HG03060 (cell line): ENCODE measurements around the gene HOXA5.

Source experiments
- ATAC-seq: cut with Tn5 transposase; IDR thresholded peaks from one replicate; pipeline ENCODE4 v1.9.1; 2021; ENCODE audit warnings: low read depth, moderate number of reproducible peaks; ENCODE audit not compliant: unreplicated experiment

HOXA5 gene

GRCh38 chr7:27099453-27100370 is 43.8 kb downstream of the HOXA5 start:
- ATAC-seq = no peak

- no peak for ATAC-seq
Observed at GRCh38 chr7:27098578-27099451, 44.7 kb downstream of the HOXA5 start.

DNA sequence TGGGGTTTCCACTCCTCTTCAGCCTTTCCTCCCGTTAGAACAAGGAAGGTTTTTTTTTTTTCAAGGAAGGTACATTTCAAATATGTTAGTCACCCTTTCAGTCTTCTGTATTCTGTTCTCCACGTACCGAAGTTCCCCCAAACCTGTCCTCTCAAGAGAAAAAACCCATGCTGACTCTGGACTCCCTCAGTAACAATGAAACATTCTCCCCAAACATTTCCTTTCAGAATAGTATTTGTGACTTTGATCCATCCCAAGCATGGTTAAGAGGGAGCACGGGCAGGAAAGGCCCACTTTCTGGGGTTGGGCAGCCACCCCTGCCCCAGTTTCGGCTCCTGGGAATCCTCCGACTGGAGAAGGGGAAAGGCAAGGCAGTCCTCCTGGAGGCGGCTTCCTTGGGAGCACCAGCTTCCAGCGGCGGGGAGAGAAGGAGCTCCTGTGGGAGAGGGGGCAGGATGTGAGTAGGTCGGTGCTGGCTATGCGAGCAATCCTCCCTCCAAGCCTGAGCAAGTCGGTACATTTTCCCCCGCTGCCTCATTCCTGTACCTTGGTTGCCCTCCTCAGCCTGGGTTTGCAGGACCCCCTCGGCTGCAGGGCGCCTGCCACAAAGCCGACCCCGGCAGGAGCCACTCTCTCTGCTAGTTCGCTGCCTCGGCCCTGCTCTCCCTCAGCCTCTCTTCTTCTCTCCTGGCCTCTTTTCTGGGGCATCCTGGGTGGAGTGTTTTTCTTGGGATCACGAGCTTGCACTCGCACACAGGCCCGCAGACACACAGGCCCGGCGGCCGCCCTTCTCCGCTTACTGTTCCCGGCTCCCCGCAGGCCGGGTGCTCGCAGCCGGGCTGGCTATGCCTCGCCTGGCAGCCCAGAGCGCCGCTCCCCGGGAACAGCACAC is 45.5 kb downstream of the HOXA5 start:
- ATAC-seq = no peak

- ATAC-seq = no peak
Observed at GRCh38 chr7:27096768-27097514, 46.5 kb downstream of the HOXA5 start.

DNA sequence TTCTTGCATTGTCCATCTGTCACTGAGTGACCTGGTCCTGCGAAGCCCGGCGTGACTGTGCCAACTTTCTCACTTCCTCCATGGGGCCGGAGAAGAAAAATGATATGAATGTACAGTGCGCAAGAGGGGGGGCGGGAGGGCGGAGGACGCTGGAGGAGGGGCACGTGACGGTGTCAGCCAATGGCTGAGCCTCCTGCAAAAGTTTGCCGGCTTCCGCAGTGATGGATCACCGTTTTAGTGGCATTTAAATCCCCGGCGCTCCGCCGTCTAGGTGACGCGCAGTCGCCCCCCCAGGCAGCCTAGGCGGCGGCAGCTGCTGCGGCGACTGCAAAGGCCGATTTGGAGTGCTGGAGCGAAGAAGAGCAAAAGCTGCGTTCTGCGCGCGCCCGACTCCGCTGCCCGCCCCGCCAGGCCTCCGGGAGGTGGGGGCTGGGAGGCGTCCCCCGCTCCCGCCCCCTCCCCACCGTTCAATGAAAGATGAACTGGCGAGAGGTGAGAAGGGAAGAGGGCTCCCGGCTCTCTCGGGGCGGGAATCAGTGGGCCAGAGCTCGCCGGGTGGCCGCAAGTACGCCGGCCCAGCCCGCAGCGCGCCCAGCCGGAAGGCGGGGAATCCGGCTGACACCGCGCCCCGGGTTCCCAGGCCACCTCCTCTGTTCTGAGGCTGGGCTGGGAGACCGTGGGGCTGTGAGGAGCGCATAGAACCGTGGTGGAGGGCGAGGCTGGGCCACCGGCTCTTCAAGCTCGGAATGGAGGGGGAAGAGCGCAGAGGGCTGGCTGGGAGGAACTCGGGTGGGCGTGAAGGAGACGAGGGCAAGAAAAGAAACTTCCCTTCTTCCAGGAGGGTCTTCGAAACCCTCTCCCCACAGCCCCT is 47.3 kb downstream of the HOXA5 start, which contains the start of gene HOXA1:
Gene HOXA1 (minus strand): TSS at position 104 of the 871 bp plus-strand sequence. CDS start 88 bp downstream, at position 16.
- ATAC-seq = peak; percentile 75

DNA sequence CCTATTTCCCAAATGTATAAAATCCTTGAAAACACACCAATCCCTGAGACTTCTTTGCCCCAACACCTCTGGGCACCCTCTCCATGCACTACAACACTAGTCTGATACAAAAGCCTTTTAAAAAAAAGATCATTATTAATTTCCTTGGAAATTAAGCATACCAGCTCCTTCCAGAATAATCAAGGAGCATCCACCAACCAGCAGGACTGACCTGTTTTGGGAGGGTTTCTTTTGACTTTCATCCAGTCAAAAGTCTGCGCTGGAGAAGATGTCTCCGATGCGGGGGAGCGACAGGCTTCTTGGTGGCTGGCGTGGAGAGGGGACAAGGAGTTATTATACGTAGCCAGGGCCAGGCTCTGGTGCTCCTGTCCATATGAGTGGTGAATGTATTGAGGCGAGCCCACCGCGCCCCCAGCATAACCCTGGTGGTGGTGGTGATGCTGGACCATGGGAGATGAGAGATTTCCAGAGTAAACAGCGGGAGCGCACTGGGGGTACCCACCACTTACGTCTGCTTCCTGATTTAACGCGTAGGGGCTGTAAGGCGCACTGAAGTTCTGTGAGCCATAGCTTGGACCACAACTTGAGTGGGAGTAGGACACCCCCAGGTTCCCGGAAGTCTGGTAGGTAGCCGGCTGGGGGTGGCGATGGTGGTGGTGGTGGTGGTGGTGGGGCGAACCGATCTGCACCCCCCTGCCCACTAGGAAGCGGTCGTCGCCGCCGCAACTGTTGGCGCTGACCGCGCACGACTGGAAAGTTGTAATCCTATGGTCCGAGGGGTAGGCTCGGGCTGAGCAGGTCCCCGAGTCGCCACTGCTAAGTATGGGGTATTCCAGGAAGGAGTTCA is 48.2 kb downstream of the HOXA5 start:
- ATAC-seq = no peak

- ATAC-seq = no peak
Observed at GRCh38 chr7:27094304-27095049, 49.0 kb downstream of the HOXA5 start.

DNA sequence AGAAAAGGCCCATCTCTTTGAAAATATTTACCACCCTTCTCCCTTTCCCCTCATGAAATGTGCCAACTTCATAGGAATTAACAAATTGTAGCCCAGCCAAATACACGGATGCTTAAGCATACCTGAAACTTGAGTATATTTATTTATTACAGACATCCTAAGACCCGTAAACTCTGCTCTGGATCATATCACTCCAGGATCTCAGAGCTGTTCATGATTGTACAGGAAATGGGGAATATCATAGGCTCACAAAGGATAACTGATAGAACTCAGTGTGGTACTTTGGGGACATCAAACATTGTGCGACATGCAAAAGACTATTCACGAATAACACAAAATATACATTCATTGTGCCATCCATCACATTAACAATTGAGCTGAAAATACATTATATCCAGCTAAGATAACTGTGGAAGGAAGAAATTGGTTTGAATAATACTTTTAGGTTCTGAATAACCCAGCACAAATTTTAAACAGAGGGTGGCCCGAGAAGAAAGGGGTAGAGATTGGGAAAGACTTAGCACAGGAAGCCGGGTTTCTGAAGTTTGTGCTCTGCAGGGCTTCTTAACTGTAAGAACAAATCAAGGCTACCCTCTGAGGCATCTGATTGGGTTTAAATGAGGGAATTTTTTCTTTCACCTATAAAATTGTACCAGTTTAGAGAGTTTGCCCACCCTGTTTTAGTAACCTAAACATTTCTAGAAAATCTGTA is 50.1 kb downstream of the HOXA5 start:
- ATAC-seq = no peak

DNA sequence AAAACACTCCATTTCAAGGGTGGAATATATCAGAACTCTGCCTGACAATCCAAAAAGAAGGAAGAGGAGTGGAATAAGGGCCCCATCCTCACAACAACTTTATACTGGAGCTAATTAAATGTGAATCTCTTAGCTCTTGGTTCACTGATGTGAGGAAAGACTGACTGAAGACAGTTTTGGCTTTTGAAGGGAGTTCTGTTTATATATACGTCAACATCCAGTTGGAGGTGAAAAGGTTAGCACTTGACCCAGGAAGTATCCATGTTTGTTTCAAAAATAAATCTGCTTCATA is 50.7 kb downstream of the HOXA5 start:
- no peak for ATAC-seq

DNA sequence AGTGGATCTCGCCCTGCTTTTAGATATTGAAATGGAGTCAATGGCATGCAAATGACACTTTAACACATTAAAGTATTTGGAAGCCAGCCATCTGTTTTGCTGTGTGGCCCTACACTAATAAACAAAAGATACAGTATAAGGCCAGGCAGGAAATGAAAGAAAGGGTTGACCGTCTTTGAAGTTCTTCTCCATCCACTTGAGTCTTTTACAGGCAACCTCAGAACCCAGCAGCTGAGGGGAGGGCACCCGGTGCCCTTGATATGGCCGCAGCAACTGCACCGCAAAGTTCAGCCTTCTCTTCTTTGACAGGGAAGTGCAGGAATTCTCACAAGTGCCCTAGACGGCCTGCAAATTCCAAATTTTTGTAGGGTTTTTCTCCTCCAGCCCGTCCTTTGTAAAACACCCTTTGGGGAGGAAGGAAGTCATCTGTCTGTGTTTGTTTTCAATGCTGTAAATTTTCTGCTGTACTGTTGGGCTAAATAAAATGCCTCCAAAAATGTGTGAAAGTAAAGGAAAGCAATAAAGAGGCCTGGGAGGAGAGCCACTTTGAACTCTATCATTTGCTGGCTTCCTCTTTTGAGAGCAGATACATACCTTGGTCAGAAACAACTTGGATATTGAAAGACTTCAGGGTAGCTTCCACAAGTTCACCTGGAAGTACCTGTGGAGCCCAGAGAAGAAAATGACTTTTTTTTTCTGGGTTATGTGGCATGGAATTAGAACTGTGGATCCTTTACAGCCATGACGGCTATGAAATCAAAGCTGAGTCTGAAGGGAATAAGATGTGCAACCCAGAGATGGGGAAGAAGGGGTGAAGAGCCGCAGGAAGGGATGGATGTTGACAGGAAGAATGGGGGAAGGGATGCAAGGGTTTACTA is 51.3 kb downstream of the HOXA5 start:
- ATAC-seq = no peak

DNA sequence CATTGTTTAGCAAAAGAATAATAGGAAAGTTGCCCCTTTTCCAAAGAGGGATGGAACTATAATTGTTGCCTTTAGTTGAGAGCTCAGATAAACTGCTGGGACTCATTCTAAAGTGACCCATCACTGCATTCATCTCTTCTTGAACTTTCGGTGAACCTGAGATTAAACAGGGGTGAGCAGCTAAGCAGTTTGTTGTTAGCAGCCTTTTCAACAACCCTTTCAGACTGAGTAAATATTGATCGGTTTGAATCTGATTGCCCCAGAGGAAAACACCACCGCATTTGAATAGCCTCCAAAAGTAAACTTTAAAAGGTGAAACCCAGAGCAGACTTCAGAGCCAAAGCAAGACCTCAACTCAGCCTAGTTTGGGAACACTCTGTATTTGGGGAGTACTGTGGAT is 52.4 kb downstream of the HOXA5 start:
- ATAC-seq = no peak
